GM12878 (cell line): Measurements from ENCODE around the gene TMEM272.

Experiments
- ATF3 ChIP-seq: IDR thresholded peaks from 2 replicates; pipeline ENCODE4 v1.6.1; 2011; ENCODE audit warnings: low read depth, mild to moderate bottlenecking, low read length, moderate library complexity, borderline replicate concordance; ENCODE audit errors: extremely low read depth
- BCLAF1 ChIP-seq: fragments of 450-650 bp; IDR thresholded peaks from 2 replicates; pipeline ENCODE4 v1.6.1; 2017; ENCODE audit warnings: antibody characterized with exemption, mild to moderate bottlenecking, moderate library complexity
- CTCF ChIP-seq, 3 experiments: IDR thresholded peaks in 2 of 3; conservative IDR thresholded peaks in 1 of 3; 2 replicates each; pipeline ENCODE4 v1.5.1; 2011; ENCODE audit warnings: low read depth in 3 of 3, low read length in 3 of 3, mild to moderate bottlenecking in 3 of 3, control low read depth in 2 of 3, moderate library complexity in 2 of 3, inconsistent platforms in 1 of 3, mixed read lengths in 1 of 3; ENCODE audit not compliant: control insufficient read depth in 2 of 3, insufficient read depth in 1 of 3; ENCODE audit errors: extremely low read depth in 1 of 3
- HDAC2 ChIP-seq: fragments of 200-600 bp; sonication (generic); IDR thresholded peaks from 2 replicates; pipeline ENCODE4 v1.6.1; 2017
- HDAC6 ChIP-seq: fragments of 200-600 bp; sonication (generic); IDR thresholded peaks from one replicate; pipeline ENCODE4 v1.8.0; 2017; ENCODE audit warnings: antibody characterized with exemption; ENCODE audit not compliant: unreplicated experiment
- MTA3 ChIP-seq: IDR thresholded peaks from 2 replicates; pipeline ENCODE4 v1.6.1; 2012; ENCODE audit warnings: low read length, inconsistent platforms, borderline replicate concordance
- RCOR1 ChIP-seq: conservative IDR thresholded peaks from 2 replicates; pipeline ENCODE4 v1.6.1; 2012; ENCODE audit warnings: low read depth, low read length, improper control_type of control experiment
- RFX5 ChIP-seq: IDR thresholded peaks from 2 replicates; pipeline ENCODE4 v1.6.1; 2011; ENCODE audit warnings: low read depth, low read length, improper control_type of control experiment
- SIN3A ChIP-seq: IDR thresholded peaks from 2 replicates; pipeline ENCODE4 v1.6.1; 2012; ENCODE audit warnings: low read depth, low read length, improper control_type of control experiment
- SMARCA5 ChIP-seq: fragments of 450-650 bp; IDR thresholded peaks from 2 replicates; pipeline ENCODE4 v1.6.1; 2017; ENCODE audit warnings: mild to moderate bottlenecking
- YBX1 ChIP-seq: fragments of 450-650 bp; IDR thresholded peaks from 2 replicates; pipeline ENCODE4 v1.6.1; 2016; ENCODE audit warnings: antibody characterized with exemption
- ZBTB11 ChIP-seq: fragments of 450-650 bp; formaldehyde crosslinking; IDR thresholded peaks from 2 replicates; pipeline ENCODE4 v1.5.0; 2022; ENCODE audit warnings: mild to moderate bottlenecking, missing genetic modification characterization

DNA sequence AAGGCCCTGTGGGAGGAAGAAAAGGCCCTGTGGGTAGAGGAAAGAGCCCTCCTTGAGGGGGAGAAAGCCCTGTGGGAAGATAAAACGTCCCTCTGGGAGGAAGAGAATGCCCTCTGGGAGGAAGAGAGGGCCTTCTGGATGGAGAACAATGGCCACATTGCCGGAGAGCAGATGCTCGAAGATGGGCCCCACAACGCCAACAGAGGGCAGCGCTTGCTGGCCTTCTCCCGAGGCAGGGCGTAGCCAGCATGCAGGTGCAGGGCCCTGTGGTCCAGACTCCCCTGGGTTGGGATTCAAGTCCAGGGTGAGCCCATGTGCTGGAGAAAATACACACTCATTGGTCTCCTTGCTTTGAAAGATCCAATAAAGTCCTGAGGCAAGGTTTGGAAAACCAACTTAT is 20.9 kb upstream of the TMEM272 start:
- TF ChIP-seq ZBTB11 (CRISPR knock-in tag), result no peak
- TF ChIP-seq YBX1, result no peak
- TF ChIP-seq CTCF (IDR thresholded peaks at IDR 0.05 in 2 of 3, conservative IDR thresholded peaks at IDR 0.05 in 1 of 3; ENCODE audit: control insufficient read depth in 2 of 3, extremely low read depth in 1 of 3, insufficient read depth in 1 of 3, low read depth in 3 of 3, low read length in 3 of 3), result no peak
- TF ChIP-seq HDAC6, result no peak
- TF ChIP-seq ATF3, result no peak
- no peak for TF ChIP-seq HDAC2
- TF ChIP-seq BCLAF1, result no peak
- no peak for TF ChIP-seq RCOR1
- TF ChIP-seq SIN3A, result no peak
- no peak for TF ChIP-seq MTA3
- no peak for TF ChIP-seq SMARCA5
- no peak for TF ChIP-seq RFX5
